Measurements from ENCODE around the gene AHRR.

Gene AHRR

DNA sequence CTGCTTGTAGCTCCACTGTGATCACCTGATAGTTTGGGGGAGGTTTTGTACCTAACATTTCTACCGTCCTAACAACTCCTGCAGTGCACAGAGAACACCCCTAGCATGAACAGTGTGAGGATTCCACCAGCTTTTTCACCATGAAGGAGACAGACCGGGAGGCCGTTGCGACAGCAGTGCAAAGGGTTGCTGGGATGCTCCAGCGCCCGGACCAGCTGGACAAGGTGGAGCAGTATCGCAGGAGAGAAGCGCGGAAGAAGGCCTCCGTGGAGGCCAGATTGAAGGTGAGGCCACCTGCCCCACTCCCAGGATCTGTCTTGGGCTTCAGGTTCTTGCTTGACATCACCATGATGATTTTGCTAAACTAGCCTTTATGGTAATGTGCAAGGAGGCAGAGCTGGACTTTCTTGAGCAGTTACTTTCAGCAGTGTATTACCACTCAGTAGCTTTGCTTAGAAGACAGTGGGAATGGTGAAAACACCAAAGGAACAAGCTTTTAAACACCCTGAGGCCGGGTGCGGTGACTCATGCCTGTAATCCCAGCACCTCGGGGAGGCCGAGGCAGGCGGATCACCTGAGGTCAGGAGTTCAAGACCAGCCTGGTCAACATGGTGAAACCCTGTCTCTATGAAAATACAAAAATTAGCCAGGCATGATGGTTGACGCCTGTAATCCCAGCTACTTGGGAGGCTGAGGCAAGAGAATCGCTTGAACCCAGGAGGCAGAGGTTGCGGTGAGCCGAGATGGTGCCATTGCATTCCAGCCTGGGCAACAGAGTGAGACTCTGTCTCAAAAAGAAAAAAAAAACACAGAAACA lies 124.8 kb downstream of the AHRR start:
- FAIRE-seq = no peak

- FAIRE-seq = no peak
These were observed 125.4 kb downstream of the AHRR start for GRCh38 chr5:446883-447263.

- no peak for FAIRE-seq
These were observed 126.0 kb downstream of the AHRR start for GRCh38 chr5:447501-447900.

DNA sequence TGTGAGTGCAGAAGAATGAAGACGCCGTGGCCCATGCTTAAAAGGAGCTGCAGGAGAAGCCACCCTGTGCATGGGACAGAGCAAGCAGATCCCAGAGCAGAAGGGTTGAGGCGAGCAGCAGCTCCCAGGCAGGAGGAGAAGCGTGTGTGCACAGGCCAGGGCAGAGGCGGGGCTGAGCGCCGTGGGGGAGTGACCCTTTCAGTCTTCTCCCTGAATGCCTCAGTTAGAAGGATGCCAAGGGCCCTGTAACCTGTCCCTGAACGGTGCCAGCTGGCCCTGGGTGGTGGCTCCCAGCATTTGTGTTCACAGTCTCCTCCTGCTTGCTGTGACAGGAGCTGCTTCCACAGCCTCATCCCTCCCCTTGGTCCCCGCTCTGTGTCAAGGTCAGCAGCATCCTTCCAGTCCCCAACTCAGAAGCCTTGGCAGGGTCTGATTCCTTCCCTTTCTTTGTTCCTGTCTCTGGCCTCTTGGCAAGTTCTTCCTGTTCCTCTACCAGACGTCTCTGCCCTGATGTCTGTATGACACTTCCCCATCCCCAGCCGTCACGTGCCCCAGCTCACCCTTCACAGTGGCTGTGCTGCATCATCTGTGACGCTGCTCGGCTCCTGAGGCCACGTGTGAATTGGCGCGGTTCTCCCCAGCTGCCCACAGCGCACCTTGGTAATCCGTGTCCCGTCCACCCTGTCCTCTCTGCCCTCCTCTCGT lies 126.7 kb downstream of the AHRR start:
- no peak for FAIRE-seq

DNA sequence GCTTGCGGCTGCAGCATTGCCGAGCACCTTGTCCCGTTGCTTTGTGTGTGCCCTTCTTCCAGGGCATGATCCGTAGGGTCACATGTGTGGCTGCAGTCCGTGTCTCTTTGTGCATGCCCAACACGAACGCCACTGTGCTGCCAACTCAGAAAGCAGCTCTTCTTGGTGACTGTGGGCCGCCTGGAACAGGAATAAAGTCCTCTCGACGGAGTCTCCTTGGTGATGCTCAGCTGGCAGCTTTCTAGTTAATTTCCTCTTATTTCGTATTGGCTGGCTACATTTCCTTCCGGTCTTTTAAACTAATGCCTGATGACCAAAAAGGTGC lies 127.2 kb downstream of the AHRR start:
- FAIRE-seq = no peak

DNA sequence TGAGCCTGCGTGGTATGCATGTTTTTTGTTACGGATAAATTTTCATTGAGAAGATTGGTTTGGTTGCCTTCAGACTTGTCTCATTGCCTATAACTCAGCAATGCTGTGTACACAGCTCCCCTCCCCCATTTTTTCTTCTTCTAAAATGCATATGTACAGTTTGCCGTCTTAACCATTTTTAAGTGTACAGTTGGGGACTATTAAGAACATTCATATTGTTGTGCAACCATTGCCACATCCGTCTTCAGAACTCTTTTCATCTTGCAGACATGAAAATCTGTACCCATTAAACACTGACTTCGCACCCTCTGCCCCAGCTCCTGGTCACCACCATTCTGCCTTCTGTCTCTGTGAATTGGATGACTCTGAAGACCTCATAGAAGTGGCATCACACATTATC lies 127.6 kb downstream of the AHRR start:
- FAIRE-seq = no peak

- no peak for FAIRE-seq
These were observed 130.3 kb downstream of the AHRR start for GRCh38 chr5:451587-452458.

- no peak for FAIRE-seq
These were observed 131.6 kb downstream of the AHRR start for GRCh38 chr5:452978-453710.

DNA sequence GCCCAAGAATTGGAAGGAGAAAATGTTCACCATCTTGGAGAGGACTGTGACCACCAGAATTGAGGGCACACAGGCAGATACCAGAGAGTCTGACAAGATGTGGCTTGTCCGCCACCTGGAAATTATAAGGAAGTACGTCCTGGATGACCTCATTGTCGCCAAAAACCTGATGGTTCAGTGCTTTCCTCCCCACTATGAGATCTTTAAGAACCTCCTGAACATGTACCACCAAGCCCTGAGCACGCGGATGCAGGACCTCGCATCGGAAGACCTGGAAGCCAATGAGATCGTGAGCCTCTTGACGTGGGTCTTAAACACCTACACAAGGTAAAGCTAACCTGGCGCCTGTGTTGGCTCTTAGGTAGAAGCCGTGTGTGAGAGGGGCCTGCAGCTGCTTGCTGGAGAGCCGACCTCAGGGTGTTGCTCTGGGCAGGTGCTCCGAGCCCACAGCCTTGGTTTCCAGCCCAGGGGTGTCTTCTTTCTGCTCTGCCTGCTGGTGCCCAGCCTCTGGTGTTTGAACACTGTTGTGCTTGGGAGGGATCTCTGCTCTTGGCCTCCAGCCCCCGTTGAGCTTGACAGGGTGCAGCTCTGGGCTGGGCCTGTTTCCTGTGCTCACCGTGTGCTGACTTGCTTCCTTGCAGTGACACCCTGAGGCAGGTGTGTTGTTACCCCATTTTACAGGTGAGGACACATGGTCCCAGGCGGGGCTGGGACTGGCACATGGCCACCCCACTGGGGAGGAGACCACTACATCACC lies 132.4 kb downstream of the AHRR start:
- no peak for FAIRE-seq

GRCh38 chr5:454936-455335 lies 133.4 kb downstream of the AHRR start:
- FAIRE-seq = no peak

- FAIRE-seq = no peak
These were observed 134.3 kb downstream of the AHRR start for GRCh38 chr5:455806-456205.

DNA sequence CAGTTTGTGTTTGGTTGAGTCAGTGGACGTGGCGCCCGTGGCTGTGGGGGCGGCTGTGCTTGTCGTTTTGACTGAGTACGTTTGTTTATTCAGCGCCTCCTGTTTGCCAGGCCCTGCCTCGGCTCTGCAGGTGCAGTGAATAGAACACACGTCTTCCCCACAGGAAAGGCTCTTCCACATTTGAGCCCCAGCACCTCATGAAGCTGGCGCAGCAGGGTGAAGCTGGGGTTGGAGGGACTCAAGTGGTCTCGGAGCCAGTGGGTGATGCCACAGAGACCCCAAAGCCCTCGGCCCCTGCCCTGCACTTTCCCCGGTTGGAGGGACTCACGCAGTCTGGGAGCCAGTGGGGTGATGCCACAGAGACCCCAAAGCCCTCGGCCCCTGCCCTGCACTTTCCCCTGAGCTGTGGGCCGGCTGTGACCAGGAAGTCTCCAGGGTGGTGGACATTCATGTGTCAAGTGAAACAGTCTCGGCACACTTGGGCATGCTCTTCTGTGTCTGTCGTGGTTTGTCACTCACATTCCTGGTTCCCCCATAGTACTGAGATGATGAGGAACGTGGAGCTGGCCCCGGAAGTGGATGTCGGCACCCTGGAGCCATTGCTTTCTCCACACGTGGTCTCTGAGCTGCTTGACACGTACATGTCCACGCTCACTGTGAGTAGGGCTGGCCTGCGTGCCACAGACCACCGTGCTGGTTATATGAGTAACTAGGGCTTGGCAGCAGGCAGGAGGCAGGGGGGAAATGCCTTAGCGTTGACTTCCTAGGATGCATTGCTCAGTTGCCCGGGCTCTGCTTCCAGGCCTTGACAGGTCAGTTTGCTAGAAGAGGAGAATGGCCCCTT lies 135.1 kb downstream of the AHRR start:
- no peak for FAIRE-seq

- no peak for FAIRE-seq
These were observed 135.9 kb downstream of the AHRR start for GRCh38 chr5:457195-457961.

GRCh38 chr5:458547-459353 lies 137.2 kb downstream of the AHRR start:
- FAIRE-seq = no peak

DNA sequence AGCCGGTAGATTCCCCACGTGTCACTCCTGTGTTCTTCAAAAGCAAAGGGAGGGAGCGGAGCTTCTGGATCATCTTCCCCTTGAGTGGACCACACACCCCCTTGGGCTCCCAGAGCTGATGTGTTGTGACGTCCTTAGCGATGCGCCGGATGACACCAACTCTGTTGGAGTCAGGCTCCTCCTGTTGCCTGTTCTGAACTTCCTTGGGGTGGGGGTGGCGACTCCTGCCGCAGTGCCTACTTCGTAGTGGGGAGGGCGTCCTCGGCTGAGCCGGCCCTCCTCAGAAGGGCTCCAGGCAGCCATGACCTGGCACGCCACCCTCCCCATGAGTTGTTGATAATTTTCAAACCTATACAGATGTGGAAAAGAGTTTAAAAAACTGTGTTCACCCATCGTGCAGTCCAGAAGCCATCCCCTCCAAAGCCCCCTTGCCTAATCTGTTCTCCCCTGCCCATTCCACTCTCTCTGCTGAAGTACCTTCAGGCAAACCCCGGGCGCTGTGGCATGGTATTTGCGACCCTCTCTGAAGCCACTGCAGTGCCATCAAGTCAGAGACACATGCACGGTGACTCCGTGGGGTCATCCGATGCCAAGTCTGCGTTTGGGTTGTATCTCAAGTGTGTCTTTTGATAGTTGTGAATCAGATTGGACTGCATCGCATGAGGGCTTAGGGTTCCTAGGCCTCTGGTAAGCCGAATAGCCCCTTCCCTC lies 138.2 kb downstream of the AHRR start:
- no peak for FAIRE-seq

DNA sequence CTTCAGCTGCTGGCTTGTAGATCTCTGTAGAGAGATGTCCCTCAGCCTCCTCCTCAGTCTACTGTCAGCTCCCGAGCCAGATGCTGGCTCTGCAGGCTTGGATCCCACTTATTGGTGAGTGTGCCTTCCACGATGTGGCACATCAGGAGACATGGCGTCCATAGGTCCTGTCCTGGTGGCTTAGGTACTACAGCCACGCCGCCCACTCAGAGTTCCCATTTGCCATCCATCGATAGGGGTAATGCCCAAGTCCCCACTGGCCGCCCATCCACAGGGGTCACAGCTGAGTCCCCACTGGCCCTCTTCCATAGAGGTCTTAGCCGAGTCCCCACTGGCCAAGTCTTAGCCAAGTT lies 138.7 kb downstream of the AHRR start:
- no peak for FAIRE-seq

DNA sequence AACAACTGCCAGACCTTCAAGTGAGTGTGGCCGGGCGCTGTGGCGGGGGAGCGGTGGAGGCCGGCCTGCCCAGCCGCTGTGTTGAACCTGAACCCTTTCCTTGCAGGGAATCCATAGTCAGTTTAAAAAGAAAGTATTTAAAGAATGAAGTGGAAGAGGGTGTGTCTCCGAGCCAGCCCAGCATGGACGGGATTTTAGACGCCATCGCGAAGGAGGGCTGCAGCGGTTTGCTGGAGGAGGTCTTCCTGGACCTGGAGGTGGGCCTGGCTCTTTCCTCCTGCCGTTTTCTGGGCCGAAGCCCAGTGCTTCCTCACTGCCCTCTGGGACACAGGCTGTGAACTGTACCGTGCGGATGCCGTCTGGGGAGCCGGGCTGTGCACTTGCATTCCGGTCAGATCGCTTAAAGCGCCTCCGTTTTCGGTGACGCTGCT lies 140.6 kb downstream of the AHRR start:
- no peak for FAIRE-seq

DNA sequence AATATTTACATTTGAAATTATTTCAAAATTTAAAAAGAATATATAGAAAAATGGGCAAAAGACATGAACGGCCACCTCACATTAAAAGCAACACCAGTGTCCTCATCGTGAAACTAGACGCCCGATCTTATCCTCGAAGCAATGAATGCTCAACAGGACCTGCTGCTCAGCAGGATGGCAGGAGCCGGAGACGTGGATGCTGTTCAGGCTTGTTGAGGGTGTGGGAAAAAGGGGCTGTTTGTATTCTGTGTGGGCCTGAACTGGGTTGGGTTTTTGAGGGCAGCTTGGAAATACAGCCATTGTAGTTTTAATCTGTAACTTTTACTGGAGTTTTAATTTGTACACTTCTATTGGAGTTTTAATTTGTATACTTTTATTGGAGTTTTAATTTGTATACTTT lies 141.8 kb downstream of the AHRR start:
- no peak for FAIRE-seq

DNA sequence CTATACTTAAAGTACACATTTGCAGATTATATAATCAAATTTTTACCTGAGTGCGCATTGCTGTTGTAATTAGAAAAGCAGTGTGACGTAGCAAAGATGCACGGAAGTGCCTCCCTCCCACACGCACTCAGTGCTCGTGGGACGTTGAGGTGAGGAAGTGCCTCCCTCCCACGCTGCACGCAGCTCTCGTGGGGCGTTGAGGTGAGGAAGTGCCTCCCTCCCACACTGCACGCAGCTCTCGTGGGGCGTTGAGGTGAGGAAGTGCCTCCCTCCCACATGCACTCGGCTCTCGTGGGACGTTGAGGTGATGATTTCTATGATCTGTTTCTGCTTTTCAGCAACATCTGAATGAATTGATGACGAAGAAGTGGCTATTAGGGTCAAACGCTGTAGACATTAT lies 142.4 kb downstream of the AHRR start:
- FAIRE-seq = no peak
